ENCODE results near the gene MIF4GD. TPM values are rescaled to one million over a fixed set of nuclear protein-coding genes. Genes with fewer than 3 reads are reported as not detected.
"Not testable (repeated sequence)": the region's sequence is repeated elsewhere in the genome, so short reads cannot be mapped to it uniquely, and the experiment has no call there.

The MIF4GD gene
- total RNA-seq, 2 experiments from 2014 or later = 44.4 to 44.6 TPM

DNA sequence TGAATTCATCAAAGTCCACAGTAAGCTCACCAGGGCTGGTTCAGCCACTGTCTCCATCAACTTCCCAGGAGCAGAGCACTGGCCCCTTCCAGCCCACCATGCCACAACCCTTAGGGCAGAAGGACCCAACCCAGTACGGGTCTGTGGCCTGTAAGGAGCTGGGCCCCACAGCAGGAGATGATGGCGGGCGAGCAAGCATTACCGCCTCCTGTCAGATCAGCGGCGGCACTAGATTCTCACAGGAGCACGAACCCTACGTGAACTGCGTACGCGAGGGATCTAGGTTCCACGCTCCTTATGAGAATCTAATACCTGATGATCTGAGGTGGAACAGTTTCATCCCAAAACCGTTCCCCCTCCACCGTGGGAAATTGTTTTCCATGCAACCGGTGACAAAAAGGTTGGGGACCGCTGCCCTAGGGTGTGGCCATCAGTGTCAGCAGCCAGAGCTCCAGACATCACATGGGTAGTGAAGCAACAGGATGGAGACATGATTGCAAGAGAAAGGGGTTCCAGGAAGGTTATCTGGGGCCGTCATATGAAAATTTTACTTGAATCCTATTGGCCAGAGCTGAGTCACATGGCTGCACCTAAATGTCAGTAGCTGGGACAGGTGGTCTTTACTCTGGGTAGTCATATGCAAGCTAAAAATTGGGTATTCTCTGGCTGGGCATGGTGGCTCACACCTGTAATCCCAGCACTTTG, 30.6 kb upstream of the MIF4GD start:
- DNase-seq = no peak
- Mint-ChIP-seq H3K27ac (no peak overlapping the region), H3K4me1 (peaks cover 11% of the 10 kb centered on the region), H3K9me3 (no peaks in the 10 kb centered on the region), H3K27me3 (no peaks in the 10 kb centered on the region), H3K36me3 (ENCODE audit: low read depth) (no peaks in the 10 kb centered on the region), H3K4me3 (no peak overlapping the region)
- CTCF ChIA-PET = interaction anchor here (1.0 to 1.2 kb wide), 2 partner anchors 13 to 30 kb away, joined by 3 to 4 read pairs; partner anchors contain the start of gene MIF4GD
- POLR2A ChIA-PET = no interaction called here

DNA sequence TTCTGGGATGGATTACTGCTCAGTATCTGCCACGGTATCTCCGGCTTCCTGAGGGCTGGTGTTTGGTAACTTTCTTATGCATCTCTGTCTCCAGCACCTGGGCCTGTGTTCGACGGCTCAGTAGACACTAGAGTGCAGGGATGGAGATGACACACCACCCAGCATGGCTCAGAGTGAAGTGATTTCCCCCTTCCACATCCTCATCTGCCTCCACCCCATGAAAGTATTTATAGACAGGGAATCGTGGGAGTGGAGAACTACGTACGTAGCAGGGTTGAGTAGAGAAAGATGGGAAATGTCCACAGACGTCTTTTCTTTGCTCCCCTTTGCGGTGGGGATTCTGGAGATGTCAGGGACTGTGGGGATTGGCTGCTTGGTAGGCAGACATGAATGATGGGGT, 30.0 kb upstream of the MIF4GD start:
- Mint-ChIP-seq H3K9me3 (no peaks in the 10 kb centered on the region), H3K27ac (no peak overlapping the region), H3K27me3 (no peaks in the 10 kb centered on the region), H3K36me3 (ENCODE audit: low read depth) (no peaks in the 10 kb centered on the region), H3K4me3 (no peak overlapping the region), H3K4me1 (peaks cover 14% of the 10 kb centered on the region)
- ChIA-PET POLR2A (no interaction called here), CTCF (no interaction called here)
- DNase-seq = no peak

DNA sequence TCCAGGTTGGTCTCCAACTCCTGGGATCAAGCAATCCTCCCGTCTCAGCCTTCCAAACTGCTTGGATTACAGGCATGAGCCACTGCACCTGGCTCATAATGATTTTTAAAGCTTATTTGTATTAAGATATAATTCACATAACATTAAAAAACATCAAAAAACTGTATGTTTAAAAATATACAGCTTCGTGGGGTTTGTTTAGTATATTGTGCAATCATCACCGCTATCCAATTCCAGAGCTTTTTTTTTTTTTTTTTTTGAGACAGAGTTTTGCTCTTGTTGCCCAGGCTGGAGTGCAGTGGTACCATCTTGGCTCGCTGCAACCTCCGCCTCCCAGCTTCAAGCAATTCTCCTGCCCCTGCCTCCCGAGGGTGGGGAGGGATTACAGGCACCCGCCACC, 29.2 kb upstream of the MIF4GD start:
- Mint-ChIP-seq H3K9me3 (no peaks in the 10 kb centered on the region), H3K27ac (no peak overlapping the region), H3K4me1 (peaks cover 22% of the 10 kb centered on the region), H3K27me3 (no peaks in the 10 kb centered on the region), H3K4me3 (no peak overlapping the region), H3K36me3 (ENCODE audit: low read depth) (no peaks in the 10 kb centered on the region)
- CTCF ChIA-PET = interaction anchor here (0.7 kb wide), 2 partner anchors 11 to 29 kb away, joined by 3 read pairs; partner anchors contain the start of genes MIF4GD and SLC25A19
- DNase-seq = no peak
- POLR2A ChIA-PET = no interaction called here

DNA sequence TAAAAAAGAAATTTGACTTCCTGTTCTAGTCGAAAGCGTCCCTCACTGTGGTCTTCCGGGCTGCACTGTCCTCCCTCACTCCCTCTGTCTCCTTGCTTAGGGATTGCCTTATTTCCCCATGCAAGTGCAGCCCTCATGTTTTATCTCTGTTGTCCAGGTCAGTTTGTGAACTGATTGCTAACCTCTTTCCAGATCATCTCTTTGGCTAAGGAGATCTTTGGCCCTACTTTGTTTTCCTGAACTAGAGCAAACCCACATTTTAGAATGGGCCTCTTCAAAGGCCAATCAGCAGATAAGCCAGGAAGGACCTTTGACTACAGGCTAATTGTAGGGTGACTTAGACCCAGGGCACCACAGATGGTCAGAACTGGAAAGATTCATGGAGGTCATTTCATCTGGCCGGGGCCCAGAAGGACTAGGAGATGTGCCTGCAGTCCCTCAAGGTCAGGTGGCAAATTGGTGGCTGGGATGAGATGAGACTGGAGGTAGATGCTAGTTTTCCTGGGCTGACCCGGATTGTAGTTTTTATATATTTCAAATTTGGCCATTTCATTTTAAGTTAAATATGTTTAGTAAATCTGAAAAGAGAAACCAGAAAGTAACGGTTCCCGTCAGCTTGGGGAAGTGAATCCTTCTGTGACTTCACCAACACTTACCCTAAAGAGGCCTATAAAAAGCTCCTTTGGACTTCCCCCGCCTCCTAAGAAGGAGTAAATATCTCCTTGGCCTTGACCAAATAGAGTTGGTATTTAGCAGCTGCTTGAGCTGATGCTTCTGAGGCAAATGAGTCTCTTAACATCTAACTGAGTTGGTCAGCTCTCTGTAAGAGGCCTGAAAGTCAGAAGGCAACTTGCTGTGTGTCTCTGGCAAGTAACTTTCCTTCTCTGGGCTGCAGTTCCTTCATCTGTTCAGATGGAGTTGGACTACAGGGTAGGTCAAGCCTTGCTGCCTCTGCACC, 24.4 kb upstream of the MIF4GD start:
- peak overlapping the region; percentile 80 for H3K27ac Mint-ChIP-seq
- H3K36me3 Mint-ChIP-seq (ENCODE audit: low read depth) = peaks cover 1% of the 10 kb centered on the region
- no peak overlapping the region for H3K4me3 Mint-ChIP-seq
- no peaks in the 10 kb centered on the region for H3K27me3 Mint-ChIP-seq
- peaks cover 29% of the 10 kb centered on the region for H3K4me1 Mint-ChIP-seq
- ChIA-PET CTCF (interaction anchor here (0.6 to 3.3 kb wide), 6 partner anchors 24 to 557 kb away, joined by 3 to 15 read pairs (median 3); partner anchors contain the start of genes JPT1 and MIF4GD), POLR2A (interaction anchor here (0.8 kb wide), 1 partner anchor 85 kb away, joined by 4 read pairs; no protein-coding TSS in a partner anchor)
- no peaks in the 10 kb centered on the region for H3K9me3 Mint-ChIP-seq
- DNase-seq = no peak

DNA sequence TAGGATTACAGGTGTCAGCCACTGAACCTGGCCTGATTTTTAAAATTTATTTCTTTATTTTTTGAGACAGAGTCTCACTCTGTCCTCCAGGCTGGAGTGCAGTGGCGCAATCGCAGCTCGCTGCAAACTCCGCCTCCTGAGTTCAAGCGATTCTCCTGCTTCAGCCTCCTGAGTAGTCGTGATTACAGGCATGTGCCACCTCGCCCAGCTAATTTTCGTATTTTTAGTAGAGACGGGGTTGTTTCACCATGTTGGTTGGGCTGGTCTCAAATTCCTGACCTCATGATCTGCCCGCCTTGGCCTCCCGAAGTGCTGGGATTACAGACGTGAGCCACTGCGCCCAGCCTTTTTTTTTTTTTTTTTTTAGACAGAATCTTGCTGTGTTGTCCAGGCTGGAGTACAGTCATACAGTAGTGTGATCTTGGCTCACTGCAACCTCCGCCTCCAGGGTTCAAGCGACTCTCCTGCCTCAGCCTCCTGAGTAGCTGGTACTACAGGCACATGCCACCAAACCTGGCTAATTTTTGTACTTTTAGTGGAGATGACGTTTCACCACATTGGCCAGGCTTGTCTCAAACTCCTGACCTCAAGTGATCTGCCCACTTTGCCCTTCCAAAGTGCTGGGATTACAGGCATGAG, 21.9 kb upstream of the MIF4GD start:
- H3K9me3 Mint-ChIP-seq; DNase-seq; H3K27ac Mint-ChIP-seq; H3K36me3 Mint-ChIP-seq (ENCODE audit: low read depth); H3K4me3 Mint-ChIP-seq; H3K27me3 Mint-ChIP-seq: not testable (repeated sequence)
- H3K4me1 Mint-ChIP-seq = peaks cover 36% of the 10 kb centered on the region
- POLR2A ChIA-PET = interaction anchor here (0.6 kb wide), 2 partner anchors 57 to 221 kb away, joined by 3 read pairs; no protein-coding TSS in a partner anchor
- CTCF ChIA-PET = interaction anchor here (0.6 kb wide), 1 partner anchor 107 kb away, joined by 4 read pairs; no protein-coding TSS in a partner anchor

DNA sequence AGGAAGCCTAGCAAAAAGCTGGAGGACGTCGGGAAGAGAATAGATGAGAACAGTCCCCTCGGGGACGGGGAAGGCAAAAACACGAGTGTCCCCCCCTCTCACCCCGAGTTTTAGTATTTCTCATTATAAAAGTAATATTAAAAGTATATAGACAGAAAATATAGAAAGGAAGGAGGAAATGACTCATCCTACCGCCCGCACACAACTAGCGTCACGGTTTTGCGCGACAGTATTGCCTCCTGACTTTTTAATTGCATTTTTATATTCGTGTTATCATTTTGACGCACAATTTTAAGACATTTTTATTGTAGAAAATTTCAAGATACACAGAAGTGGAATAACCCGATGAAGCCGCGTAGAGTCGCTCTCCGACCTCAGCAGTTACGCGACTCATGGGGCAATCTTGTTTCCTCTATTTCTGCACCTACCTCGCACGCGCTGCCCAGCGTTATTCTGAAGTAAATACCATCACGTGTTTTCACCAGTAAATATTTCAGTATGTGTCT, 18.9 kb upstream of the MIF4GD start:
- Mint-ChIP-seq H3K27me3 (no peaks in the 10 kb centered on the region), H3K27ac (peak overlapping the region; percentile 100), H3K4me3 (peak overlapping the region; percentile 98), H3K36me3 (ENCODE audit: low read depth) (peaks cover 8% of the 10 kb centered on the region), H3K4me1 (peaks cover 24% of the 10 kb centered on the region), H3K9me3 (no peaks in the 10 kb centered on the region)
- POLR2A ChIA-PET = interaction anchor here (0.7 to 1.8 kb wide), 5 partner anchors 15 to 263 kb away, joined by 3 to 20 read pairs (median 5); partner anchors contain the start of gene MIF4GD
- DNase-seq = peak; percentile 73
- CTCF ChIA-PET = interaction anchor here (0.6 to 3.0 kb wide), 14 partner anchors 12 to 1187 kb away, joined by 3 to 50 read pairs (median 4); partner anchors contain the start of genes GGA3, MIF4GD and MRPS7

DNA sequence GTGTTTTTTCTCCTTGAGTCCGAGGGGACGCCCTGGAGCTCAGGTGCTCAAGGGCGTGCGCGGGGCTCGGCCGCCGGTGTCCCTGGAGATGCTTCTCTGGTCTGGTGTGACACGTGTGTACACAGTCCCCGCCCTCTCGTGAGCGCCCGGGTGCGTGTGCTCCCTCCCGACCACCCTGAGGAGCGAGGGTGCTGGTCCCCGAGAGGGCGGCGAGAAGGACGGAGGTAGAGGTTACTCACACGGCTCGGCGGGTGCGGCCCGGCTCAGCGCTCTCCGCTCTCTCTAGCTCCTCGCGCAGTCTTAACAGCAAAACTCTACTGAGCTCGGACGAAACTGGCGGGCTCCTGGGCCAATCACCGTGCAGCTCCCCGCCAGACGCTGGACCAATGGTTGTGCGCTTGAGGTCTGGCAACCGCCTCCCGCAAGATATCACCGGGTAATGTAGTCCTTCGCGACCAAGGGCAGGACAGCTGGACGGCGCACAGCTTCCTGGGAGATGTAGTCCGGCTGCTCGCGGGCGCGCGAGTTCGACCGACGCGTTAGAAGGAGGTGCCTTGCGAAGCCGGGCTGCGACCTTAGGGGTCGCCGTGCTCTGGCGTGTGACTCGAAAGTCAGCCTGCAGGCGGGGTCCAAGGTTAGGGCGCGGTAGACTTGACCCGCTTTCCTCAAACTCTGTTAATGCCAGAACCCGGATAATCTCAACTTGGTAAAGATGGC, 18.2 kb upstream of the MIF4GD start, which contains the start of gene SLC25A19:
Gene SLC25A19, minus strand, starts transcription at position 319 of the 717 bp plus-strand sequence. CDS start 2,669 bp downstream, outside the sequence.
- H3K27ac Mint-ChIP-seq = peak within 1 kb of the TSS; percentile 100
- DNase-seq = peak; percentile 99
- H3K9me3 Mint-ChIP-seq = no peaks in the 10 kb centered on the region
- H3K4me3 Mint-ChIP-seq = peak within 1 kb of the TSS; percentile 98
- no peaks in the 10 kb centered on the region for H3K27me3 Mint-ChIP-seq
- ChIA-PET CTCF (interaction anchor here (0.6 to 3.0 kb wide), 14 partner anchors 8 to 235 kb away, joined by 3 to 50 read pairs (median 4); partner anchors contain the start of genes GGA3, MIF4GD and MRPS7), POLR2A (interaction anchor here (0.7 to 1.8 kb wide), 5 partner anchors 15 to 123 kb away, joined by 3 to 20 read pairs (median 7); partner anchors contain the start of gene MIF4GD)
- peaks cover 10% of the 10 kb centered on the region for H3K36me3 Mint-ChIP-seq (ENCODE audit: low read depth)
- H3K4me1 Mint-ChIP-seq = peaks cover 22% of the 10 kb centered on the region

DNA sequence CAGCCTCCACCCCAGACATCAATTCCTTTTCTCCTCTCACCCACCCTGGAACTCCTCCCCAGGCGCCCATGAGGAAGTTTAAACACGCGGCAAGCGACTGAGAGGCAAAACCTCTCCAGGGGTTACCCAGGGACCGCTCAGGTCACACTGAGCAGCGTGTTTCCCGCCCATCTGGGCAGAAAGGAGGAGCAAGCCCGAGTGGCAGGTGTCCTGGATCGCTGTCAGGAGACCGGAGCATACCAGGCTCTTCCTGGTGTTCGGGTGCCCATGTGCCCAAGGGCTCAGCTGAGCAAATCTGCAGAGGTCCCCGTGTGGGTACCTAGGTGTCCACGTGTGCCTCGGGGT, 17.7 kb upstream of the MIF4GD start:
- CTCF ChIA-PET = interaction anchor here (0.6 to 3.0 kb wide), 12 partner anchors 9 to 235 kb away, joined by 3 to 50 read pairs (median 4); partner anchors contain the start of genes GGA3 and MIF4GD
- H3K27ac Mint-ChIP-seq = peak overlapping the region; percentile 100

DNA sequence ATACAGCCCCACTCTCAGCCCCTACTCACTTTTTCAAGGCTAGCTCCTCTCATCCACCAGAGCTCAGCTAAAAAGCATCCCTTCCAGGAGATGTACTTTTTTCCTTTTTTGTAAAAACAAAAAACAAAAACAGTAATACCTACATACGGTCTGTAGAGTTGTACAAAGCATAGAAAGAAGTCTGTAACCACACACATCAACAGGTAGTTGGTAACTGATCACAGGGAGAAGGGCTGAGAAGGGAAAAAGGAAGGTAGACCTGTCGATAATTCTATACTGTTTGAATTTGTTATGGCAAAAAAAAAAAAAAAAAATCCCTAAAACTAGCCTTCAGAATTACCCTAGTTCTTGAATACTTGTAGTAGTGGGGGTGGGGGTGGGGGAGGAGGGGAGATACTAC, 17.3 kb upstream of the MIF4GD start:
- ChIA-PET CTCF (interaction anchor here (0.6 to 3.0 kb wide), 9 partner anchors 9 to 235 kb away, joined by 3 to 50 read pairs (median 3); partner anchors contain the start of genes GGA3 and MIF4GD), POLR2A (interaction anchor here (1.8 kb wide), 1 partner anchor 18 kb away, joined by 20 read pairs; the partner anchor contains the start of gene MIF4GD)
- Mint-ChIP-seq H3K27ac (peak overlapping the region; percentile 100), H3K27me3 (no peaks in the 10 kb centered on the region), H3K4me1 (peaks cover 21% of the 10 kb centered on the region), H3K36me3 (ENCODE audit: low read depth) (peaks cover 15% of the 10 kb centered on the region), H3K4me3 (peak overlapping the region; percentile 98), H3K9me3 (no peaks in the 10 kb centered on the region)
- no peak for DNase-seq

More for the DNA sequence above, 17.7 kb upstream of the MIF4GD start:
- H3K27me3 Mint-ChIP-seq = no peaks in the 10 kb centered on the region
- POLR2A ChIA-PET = interaction anchor here (0.7 to 1.8 kb wide), 5 partner anchors 14 to 124 kb away, joined by 3 to 20 read pairs (median 7); partner anchors contain the start of gene MIF4GD
- peaks cover 21% of the 10 kb centered on the region for H3K4me1 Mint-ChIP-seq
- H3K4me3 Mint-ChIP-seq = peak overlapping the region; percentile 98
- peaks cover 11% of the 10 kb centered on the region for H3K36me3 Mint-ChIP-seq (ENCODE audit: low read depth)
- H3K9me3 Mint-ChIP-seq = no peaks in the 10 kb centered on the region
- DNase-seq = peak; percentile 62

DNA sequence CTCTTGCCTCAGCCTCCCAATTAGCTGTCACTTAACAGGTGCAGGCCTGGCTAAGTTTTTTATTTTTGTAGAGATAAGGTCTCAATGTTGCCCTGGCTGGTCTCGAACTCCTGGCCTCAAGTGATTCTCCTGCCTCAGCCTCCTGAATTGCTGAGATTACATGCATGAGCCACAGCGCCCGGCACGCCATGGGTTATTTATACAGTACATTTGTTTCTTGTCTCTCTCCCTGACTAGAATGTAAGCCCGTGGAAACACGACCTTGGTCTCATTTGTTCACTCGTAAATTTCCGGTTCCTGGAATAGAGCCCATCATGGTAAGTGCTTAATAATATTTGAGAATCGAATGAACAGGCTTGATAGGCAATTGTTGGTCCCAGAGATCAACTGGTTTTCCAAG, 16.2 kb upstream of the MIF4GD start:
- no peak for DNase-seq
- H3K27ac Mint-ChIP-seq = peak overlapping the region; percentile 100
- no peaks in the 10 kb centered on the region for H3K9me3 Mint-ChIP-seq
- H3K36me3 Mint-ChIP-seq (ENCODE audit: low read depth) = peaks cover 17% of the 10 kb centered on the region
- H3K27me3 Mint-ChIP-seq = no peaks in the 10 kb centered on the region
- POLR2A ChIA-PET = no interaction called here
- H3K4me1 Mint-ChIP-seq = peaks cover 21% of the 10 kb centered on the region
- H3K4me3 Mint-ChIP-seq = peak overlapping the region; percentile 25
- CTCF ChIA-PET = interaction anchor here (1.1 to 3.7 kb wide), 2 partner anchors 16 to 47 kb away, joined by 3 to 27 read pairs; partner anchors contain the start of gene MIF4GD

DNA sequence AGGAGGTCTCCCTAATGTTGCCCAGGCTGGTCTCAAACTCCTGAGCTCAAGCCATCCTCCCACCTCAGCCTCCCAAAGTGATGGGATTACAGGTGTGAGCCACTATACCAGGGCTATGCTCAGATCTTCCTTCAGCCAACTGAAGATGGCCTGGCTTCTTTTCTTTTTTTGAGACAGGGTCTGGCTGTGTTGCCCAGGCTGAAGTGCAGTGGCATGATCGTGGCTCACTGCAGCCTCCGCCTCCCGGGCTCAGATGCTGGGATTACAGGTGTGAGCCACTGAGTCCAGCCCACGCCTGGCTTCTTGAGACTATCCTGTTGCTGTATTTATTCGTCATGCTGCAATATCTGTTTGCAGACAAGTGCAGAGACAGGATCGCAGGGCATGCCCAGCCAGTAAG, 14.1 kb upstream of the MIF4GD start:
- no peak overlapping the region for H3K4me3 Mint-ChIP-seq
- POLR2A ChIA-PET = no interaction called here

More for the DNA sequence above, 14.1 kb upstream of the MIF4GD start:
- H3K27ac Mint-ChIP-seq = no peak overlapping the region
- peaks cover 16% of the 10 kb centered on the region for H3K4me1 Mint-ChIP-seq
- H3K27me3 Mint-ChIP-seq = no peaks in the 10 kb centered on the region
- peaks cover 17% of the 10 kb centered on the region for H3K36me3 Mint-ChIP-seq (ENCODE audit: low read depth)
- DNase-seq = no peak
- no peaks in the 10 kb centered on the region for H3K9me3 Mint-ChIP-seq
- CTCF ChIA-PET = interaction anchor here (0.7 to 3.7 kb wide), 3 partner anchors 14 to 468 kb away, joined by 3 to 27 read pairs (median 3); partner anchors contain the start of gene MIF4GD

All from activated CD4-positive, alpha-beta T cell treated with anti-CD3 and anti-CD28 coated beads, Interleukin-2, amount 10 ng/mL, durations not matched to agents 7 days and 5 days (primary cell).